Brain microvascular endothelial cell (primary cell): ENCODE measurements around the gene ITGB2.

Source experiments
- DNase-seq: peaks from one replicate; pipeline ENCODE4 v3.0.0-alpha.2; 2020
- H3K27ac ChIP-seq: fragments of 250-450 bp; sonication (Bioruptor Pico); 2 replicates; pipeline ENCODE4 v1.5.1; 2020; ENCODE audit warnings: mild to moderate bottlenecking, moderate library complexity
- H3K27me3 ChIP-seq: fragments of 250-450 bp; sonication (Bioruptor Pico); replicated peaks from 2 replicates; pipeline ENCODE4 v1.5.1; 2020; ENCODE audit warnings: mild to moderate bottlenecking
- H3K36me3 ChIP-seq: fragments of 250-450 bp; sonication (Bioruptor Pico); replicated peaks from 2 replicates; pipeline ENCODE4 v1.5.1; 2020; ENCODE audit warnings: mild to moderate bottlenecking
- H3K4me3 ChIP-seq: 2 replicates; pipeline ENCODE4 v1.5.1; 2011; ENCODE audit warnings: low read depth, mild to moderate bottlenecking, control low read depth, low read length, moderate library complexity
- in situ Hi-C: cut with HindIII; loops from 2 replicates; pipeline ENCODE4 v1.10.0; 2017; ENCODE audit warnings: low sequenced_read_pairs, low pct_ligation_motif_present
- TF ChIP-seq, protein P1 (sequence below): IDR thresholded peaks from 2 replicates; pipeline ENCODE4 v1.5.1; 2011; ENCODE audit warnings: low read depth, mild to moderate bottlenecking, moderate library complexity, low read length, control low read depth, inconsistent platforms; ENCODE audit errors: missing control alignments

ITGB2 gene

GRCh38 chr21:44920694-44921604, at the start of gene ITGB2:
Gene ITGB2, minus strand, starts transcription at chr21:44920899. Its CDS starts 10,117 bp downstream, at chr21:44910782.
- H3K36me3 ChIP-seq: no peaks in the 10 kb centered on the region
- no peak within 1 kb of the TSS for H3K27ac ChIP-seq
- DNase-seq: no peak
- TF ChIP-seq, protein P1, sequence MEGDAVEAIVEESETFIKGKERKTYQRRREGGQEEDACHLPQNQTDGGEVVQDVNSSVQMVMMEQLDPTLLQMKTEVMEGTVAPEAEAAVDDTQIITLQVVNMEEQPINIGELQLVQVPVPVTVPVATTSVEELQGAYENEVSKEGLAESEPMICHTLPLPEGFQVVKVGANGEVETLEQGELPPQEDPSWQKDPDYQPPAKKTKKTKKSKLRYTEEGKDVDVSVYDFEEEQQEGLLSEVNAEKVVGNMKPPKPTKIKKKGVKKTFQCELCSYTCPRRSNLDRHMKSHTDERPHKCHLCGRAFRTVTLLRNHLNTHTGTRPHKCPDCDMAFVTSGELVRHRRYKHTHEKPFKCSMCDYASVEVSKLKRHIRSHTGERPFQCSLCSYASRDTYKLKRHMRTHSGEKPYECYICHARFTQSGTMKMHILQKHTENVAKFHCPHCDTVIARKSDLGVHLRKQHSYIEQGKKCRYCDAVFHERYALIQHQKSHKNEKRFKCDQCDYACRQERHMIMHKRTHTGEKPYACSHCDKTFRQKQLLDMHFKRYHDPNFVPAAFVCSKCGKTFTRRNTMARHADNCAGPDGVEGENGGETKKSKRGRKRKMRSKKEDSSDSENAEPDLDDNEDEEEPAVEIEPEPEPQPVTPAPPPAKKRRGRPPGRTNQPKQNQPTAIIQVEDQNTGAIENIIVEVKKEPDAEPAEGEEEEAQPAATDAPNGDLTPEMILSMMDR: no peak
- in situ Hi-C loops: no loop called here
- H3K27me3 ChIP-seq: peaks cover 70% of the 10 kb centered on the region
- H3K4me3 ChIP-seq: no peak within 1 kb of the TSS

DNA sequence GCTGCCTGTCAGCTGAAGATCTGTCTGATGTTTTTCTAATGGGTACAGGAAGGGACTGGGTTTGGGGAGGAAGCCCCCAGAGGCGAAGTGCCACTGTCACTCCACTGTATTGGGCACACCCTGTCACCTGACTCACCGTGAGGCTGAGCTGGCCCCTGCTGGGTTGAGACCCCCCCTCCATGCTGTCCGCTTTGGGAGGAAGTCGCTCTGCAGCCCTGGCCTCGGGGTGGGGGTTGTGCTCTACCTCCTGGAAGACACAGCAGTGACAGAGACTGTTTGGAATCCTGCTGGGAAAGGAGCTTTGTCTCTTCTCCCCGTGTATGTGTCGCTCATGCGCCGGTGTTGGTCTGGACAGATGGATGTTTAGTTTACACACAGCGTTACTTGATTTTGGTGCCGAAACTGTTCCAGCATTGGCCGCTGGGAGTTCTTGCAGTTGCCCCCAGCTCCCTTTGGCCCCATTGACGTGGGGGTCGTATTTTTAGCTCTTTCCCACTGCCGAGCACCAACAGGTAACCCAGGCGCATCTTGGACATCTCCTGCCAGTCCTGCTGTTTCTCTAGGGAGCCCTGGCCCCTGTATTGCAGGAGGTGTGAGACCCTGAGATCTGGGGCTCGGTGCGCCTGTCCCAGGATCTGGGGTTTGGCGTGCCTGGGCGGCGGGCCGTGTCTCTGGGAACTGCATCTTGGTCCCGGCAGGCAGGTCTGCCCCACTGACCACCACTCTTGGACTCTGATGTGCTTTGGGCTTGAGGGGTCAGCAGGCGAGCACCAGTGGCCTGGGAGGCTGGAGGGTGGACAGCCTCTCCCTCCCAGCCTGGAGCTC, 49.4 kb upstream of the ITGB2 start:
- in situ Hi-C loops: no loop called here
- TF ChIP-seq, protein P1: peak; percentile 16
- peak overlapping the region; percentile 46 for H3K27ac ChIP-seq
- no peak overlapping the region for H3K4me3 ChIP-seq
- DNase-seq: peak; percentile 67
- no peaks in the 10 kb centered on the region for H3K36me3 ChIP-seq
- no peaks in the 10 kb centered on the region for H3K27me3 ChIP-seq

DNA sequence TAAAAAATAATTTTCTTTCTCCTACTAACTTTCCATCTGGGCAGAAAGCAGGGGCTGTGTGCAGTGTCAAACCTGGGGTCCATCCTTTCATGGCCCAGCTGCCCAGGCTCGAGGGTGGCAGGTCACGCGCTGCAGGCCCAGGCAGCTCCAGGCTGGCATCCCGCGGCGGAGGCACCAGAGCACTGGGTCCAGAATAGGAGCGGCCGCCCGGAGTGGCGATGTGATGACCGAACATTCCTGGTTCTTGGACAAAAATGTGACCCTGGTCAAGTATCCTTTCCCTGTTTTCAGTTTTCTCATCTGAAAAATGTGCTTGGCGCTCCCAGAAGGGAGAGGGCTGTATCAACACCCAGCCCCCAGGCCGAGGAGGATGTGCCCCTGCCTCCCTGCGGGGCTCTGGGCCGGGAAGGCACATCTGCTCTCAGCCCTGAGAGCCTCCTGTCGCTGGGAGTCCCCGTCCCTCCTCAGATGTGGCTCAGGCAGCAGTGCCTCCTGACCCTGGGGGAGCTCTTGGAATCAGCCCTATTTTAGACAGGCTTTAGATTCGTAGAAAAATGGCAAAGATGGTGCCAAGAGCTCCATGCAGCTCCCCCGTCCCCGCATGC, 48.5 kb upstream of the ITGB2 start:
- no peak overlapping the region for H3K4me3 ChIP-seq
- no peaks in the 10 kb centered on the region for H3K27me3 ChIP-seq
- TF ChIP-seq, protein P1: no peak
- in situ Hi-C loops: no loop called here
- no peak for DNase-seq
- peak overlapping the region; percentile 46 for H3K27ac ChIP-seq
- H3K36me3 ChIP-seq: no peaks in the 10 kb centered on the region

DNA sequence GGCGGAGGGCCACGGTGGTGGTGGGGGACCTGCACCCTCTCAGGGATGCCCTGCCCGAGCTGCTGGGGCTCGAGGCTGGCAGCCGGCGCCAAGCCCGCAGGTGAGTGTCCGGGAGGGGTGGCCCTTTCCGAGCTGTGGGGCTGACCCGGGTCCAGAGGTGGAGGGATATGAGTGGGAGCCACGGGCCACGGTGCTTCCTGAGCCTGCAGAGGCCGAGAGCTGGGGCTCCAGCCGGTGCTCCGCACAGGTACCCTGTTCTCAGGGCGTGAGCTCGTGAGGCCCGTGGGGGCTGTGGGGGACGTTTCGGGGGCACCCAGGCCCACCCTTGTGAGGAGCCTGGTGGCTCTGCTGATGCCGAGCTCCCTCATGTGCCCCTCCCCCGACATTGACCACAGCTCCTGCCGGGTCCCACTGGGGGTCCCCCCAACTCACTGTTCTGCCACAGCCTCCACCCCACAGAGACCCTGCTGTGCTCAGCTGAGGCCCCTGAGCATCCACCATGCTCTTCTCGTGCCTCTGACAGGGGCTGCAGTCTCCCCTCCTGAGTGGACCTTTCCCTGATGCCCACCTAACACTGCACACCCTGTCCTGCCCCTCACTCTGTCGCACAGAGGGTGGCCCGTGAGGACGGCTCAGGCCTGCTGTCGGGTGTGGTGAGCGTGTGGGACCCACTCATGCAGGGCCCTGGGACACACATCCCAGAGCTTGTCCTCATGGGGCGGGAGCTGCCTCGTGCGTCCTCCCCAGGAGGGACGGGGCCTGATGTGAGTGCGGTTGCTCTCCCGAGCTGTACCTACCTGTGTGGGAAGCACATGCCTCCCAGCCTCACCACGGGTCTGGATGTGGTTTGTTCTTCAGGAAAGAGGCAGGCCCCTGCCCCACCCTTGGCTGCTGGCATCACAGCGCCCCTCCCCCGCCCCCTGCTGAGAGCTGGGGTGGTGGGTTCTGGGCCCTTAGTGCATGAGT, 46.7 kb upstream of the ITGB2 start:
- Histone ChIP-seq H3K27ac (peak overlapping the region; percentile 14), H3K27me3 (no peaks in the 10 kb centered on the region), H3K36me3 (no peaks in the 10 kb centered on the region), H3K4me3 (no peak overlapping the region)
- TF ChIP-seq, protein P1: no peak
- in situ Hi-C loops: no loop called here
- DNase-seq: no peak
